GM21619 (cell line): Measurements from ENCODE around the gene EGR1.

Source experiments
- ATAC-seq: cut with Tn5 transposase; IDR thresholded peaks from one replicate; pipeline ENCODE4 v1.9.1; 2021; ENCODE audit not compliant: unreplicated experiment

EGR1 gene

GRCh38 chr5:138452720-138453119, 12.6 kb upstream of the EGR1 start:
- no peak for ATAC-seq

DNA sequence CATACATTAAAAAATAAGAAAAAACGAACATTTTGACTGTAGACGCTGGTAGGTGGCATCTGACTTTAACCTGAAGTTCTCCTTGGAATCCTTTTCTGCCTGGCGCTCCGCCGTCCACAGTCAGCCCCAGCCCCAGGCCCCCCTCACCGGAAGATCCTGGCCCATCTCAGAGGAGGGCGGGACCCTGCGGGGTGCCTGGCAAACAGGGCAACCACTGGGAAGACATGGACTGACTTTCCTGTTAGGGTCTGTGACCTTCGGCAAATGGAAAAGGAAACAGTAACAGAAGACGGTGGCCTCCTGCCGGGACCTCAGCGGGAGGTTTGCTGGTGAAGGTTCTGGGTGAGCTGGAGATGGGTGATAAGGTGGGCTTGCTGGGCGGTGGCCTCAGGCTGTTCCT, 11.7 kb upstream of the EGR1 start:
- no peak for ATAC-seq

DNA sequence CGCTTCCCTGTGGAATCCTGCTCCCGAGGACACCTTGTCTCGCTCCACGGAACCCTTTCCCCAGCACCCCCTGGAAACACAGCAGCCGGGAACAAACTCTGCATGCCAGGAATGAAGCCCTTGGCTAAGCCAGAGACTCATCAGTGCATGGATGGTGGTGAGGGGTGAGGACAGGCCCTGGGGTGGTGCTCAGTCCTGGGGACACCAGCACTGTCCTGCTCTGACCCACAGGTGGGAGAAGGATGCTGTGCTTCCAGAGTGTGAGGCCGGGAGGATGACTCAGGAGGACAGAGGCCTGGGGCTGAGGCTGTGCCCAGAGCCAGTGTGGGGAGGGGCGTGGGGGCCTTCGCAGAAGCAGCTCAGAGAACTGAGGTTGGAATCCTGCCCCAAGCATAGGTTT, 11.2 kb upstream of the EGR1 start:
- ATAC-seq, result no peak

- no peak for ATAC-seq
Measured at GRCh38 chr5:138455232-138455930, 9.9 kb upstream of the EGR1 start.

DNA sequence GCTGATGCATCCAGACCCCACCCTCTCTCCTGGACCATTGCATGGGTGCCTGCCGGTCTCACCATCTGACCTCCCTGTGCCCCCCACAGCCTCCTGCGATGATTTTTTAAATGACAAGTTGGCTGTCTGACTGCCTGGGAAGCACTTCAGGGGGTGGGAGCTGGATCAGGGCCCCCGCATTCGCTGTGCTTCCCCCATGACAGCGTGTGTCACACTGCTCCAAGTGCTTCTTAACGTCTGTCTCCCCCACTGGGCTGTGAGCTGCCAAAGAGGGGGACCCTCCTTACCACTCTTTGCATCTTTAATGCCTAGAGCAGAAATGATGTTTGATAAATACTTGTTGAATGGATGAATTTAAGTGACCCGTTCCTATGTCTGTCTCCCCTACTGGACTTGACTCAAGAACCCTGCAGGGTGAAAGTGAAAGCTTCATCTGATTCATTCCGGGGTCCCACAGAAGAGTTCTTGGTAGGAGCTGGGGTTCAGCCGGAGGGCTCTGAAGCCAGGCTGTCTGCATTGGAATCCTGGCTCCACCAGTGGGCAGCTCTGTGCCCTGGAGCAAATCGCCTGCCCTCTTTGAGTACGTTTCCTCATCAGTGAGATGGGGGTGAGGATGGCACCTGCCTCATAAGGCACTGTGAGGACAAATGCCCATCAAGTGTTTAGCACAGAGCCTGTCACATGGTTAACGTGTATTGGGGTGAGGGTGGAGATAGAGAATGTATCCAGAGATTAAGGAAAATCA, 7.6 kb upstream of the EGR1 start:
- ATAC-seq, result no peak

- no peak for ATAC-seq
Measured at GRCh38 chr5:138458384-138458783, 6.9 kb upstream of the EGR1 start.

GRCh38 chr5:138458856-138459255, 6.4 kb upstream of the EGR1 start:
- no peak for ATAC-seq

DNA sequence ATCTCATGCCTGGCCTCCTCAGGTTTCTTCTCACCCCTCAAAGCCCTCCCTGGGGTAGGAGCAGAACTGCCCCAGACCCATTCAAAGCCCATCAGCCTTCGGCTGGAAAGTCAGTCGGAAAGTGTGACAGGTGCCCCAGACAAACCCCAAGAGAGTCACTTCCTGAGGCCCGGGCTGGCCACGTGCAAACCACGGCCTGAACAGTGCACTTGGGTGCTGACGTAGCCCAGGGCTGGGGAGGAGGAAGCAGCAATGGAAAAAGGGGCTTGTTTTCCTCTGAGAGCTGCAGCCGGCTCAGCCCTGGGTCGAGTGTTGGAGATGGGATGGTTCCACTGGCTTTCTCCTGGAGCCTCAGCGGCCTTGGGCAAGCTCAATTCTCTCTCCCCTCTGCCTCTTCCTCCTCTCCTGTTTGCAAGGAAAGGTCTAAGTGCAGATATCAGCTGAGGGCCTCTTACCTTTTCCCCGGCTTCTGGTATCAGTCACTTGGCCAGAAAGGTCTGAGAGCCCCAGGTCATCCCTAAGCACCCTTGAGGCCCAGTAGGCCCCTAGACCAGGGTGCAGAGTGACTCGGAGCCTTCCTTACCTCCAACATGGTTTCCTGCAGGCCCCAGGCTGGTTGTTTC, 5.9 kb upstream of the EGR1 start:
- no peak for ATAC-seq

- no peak for ATAC-seq
Measured at GRCh38 chr5:138460032-138460693, 5.1 kb upstream of the EGR1 start.

DNA sequence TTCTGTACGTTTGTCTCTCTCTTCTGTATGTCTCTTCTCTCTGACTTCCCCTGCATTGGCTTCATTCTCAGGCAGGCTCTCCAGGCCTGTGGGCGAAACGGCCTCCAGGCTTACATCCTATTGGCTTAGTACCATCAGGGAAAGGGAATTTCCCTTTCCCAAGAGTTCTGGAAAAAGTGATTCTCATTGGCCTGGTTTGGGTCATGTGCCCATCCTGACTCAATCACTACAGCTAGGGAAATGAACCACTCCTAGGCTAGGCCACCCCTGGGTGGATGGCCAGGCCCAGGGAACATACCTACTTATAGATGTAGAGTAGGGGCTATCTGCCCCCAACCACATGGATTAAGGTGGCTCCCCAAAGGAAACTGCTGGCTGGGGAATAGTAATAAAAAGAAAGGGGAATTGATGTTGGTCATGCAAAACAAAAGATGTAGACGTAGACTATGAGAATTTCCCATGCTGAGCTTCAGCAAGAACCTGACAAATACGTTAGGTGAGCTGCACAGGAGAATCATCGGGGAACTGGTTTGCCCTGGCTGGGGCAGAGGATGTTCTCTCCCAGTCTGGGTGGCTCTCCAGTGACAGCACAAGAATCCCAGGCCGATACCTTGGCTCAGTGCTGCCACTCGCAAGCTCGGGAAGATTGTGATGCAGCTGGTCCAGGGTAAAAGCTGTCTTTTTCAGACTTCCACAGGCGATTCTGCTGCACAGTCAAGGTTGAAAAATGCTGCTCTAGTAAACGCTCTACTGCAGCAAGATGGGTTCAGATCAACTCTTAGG, 3.7 kb upstream of the EGR1 start:
- no peak for ATAC-seq

GRCh38 chr5:138463419-138464007, 1.8 kb upstream of the EGR1 start:
- no peak for ATAC-seq

DNA sequence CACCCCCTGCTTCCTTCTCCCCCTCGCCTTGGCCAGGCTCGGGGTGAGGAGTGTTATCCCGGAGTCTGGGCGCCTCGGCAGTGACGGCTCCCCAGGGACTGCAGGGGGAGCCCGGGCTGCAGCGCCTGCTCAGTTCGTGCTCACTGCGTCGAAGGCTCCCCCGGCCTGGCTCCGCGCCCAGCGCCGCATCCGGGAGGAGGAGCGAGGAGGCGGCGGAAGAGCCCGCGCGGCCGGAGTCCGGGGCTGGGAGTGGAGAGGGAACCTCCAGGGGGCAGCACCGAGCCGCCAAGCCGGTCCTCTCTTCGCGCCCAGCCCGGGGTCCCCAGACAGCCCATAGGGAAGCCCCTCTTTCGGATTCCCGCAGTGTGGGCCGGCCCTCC, 1.3 kb upstream of the EGR1 start:
- ATAC-seq, result peak; percentile 42

DNA sequence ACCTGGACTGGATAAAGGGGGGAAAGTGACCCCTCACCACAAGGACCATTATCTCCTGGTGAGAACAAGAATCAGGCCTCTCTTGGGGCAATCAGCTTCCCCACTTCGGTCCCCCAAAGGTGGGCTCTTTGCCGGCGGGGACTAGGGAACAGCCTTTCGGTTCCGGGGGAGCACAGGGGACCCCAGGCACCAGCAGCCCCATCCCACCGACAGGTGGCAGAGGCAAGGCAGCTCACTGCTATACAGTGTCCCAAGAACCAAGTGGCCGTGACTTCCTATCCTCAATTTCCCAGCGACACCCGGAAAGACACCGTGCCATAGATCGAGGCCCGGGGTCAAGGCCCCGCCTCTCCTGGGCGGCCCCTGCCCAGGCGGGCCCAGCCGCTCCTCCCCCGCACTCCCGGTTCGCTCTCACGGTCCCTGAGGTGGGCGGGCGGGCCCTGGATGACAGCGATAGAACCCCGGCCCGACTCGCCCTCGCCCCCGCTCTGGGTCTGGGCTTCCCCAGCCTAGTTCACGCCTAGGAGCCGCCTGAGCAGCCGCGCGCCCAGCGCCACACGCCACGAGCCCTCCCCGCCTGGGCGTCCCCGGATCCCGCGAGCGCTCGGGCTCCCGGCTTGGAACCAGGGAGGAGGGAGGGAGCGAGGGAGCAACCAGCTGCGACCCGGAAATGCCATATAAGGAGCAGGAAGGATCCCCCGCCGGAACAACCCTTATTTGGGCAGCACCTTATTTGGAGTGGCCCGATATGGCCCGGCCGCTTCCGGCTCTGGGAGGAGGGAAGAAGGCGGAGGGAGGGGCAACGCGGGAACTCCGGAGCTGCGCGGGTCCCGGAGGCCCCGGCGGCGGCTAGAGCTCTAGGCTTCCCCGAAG, 655 bp upstream of the EGR1 start:
- peak; percentile 69 for ATAC-seq

DNA sequence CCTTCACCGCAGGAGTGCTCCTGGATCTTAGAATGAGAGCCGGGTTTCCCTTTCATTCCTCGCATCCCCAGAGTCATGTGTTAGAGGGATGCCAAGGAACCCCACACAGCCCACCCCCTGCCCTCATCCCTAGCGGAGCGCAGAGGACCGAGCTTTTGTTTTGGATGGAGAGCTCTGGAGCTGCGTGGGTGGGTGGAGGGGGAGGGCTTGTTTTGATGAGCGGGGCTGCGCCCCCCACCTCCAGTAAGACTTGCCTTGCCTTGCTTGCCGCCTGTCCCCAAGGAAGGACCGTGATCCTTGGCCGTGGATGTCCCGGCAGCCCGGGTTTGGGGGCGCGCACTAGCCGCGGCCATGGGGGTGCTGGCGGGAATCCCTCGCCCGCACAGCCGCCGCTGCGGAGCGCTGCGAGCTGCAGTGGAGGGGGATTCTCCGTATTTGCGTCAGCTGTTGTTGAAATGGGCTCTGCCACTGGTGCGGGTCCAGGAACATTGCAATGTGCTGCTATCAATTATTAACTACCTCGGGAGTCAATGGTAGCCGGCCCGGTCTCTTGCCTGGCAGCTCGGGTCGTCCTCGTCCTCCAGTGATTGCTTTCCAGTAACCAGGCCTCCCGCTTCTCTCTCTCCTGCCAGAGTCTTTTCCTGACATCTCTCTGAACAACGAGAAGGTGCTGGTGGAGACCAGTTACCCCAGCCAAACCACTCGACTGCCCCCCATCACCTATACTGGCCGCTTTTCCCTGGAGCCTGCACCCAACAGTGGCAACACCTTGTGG, 1.0 kb downstream of the EGR1 start:
- ATAC-seq, result no peak

DNA sequence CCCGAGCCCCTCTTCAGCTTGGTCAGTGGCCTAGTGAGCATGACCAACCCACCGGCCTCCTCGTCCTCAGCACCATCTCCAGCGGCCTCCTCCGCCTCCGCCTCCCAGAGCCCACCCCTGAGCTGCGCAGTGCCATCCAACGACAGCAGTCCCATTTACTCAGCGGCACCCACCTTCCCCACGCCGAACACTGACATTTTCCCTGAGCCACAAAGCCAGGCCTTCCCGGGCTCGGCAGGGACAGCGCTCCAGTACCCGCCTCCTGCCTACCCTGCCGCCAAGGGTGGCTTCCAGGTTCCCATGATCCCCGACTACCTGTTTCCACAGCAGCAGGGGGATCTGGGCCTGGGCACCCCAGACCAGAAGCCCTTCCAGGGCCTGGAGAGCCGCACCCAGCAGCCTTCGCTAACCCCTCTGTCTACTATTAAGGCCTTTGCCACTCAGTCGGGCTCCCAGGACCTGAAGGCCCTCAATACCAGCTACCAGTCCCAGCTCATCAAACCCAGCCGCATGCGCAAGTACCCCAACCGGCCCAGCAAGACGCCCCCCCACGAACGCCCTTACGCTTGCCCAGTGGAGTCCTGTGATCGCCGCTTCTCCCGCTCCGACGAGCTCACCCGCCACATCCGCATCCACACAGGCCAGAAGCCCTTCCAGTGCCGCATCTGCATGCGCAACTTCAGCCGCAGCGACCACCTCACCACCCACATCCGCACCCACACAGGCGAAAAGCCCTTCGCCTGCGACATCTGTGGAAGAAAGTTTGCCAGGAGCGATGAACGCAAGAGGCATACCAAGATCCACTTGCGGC, 1.8 kb downstream of the EGR1 start:
- no peak for ATAC-seq

DNA sequence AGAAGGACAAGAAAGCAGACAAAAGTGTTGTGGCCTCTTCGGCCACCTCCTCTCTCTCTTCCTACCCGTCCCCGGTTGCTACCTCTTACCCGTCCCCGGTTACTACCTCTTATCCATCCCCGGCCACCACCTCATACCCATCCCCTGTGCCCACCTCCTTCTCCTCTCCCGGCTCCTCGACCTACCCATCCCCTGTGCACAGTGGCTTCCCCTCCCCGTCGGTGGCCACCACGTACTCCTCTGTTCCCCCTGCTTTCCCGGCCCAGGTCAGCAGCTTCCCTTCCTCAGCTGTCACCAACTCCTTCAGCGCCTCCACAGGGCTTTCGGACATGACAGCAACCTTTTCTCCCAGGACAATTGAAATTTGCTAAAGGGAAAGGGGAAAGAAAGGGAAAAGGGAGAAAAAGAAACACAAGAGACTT, 2.4 kb downstream of the EGR1 start:
- ATAC-seq, result no peak

- ATAC-seq, result no peak
Measured at GRCh38 chr5:138468133-138468965, 3.1 kb downstream of the EGR1 start.
